BJ (cell line): Measurements from ENCODE around the gene ZIM2. TPM values are rescaled to one million over a fixed set of nuclear protein-coding genes. Genes with fewer than 3 reads are reported as not detected.

Experiments used
- CTCF ChIA-PET: fragments of 350-600 bp; formaldehyde crosslinking; extraction: SDS; loops from one replicate; lab custom pipeline; 2021; ENCODE audit warnings: antibody characterized with exemption, inconsistent platforms; lab: Yijun Ruan, JAX
- POLR2A ChIA-PET: fragments of 300-600 bp; sonication (Branson Sonifier 250); formaldehyde crosslinking; extraction: SDS; loops from one replicate; lab custom pipeline; 2021; ENCODE audit warnings: antibody characterized with exemption; lab: Charles Lee
- DNase-seq: peaks from one replicate; pipeline ENCODE4 v3.0.0-alpha.2; 2011; ENCODE audit warnings: low read depth
- H3K27me3 ChIP-seq: 2 replicates; pipeline ENCODE4 v1.6.0; 2011; ENCODE audit warnings: low read length; ENCODE audit not compliant: control insufficient read depth, insufficient read depth
- H3K36me3 ChIP-seq: 2 replicates; pipeline ENCODE4 v1.5.1; 2011; ENCODE audit warnings: low read length; ENCODE audit not compliant: control insufficient read depth, insufficient read depth
- H3K4me3 ChIP-seq: 2 replicates; pipeline ENCODE4 v1.5.1; 2011; ENCODE audit warnings: low read depth, mild to moderate bottlenecking, control low read depth, low read length
- polyA plus RNA-seq: library from polyadenylated mRNA; depleted of rRNA; stranded (reverse); fragments of >200 nt; gene quantifications from 2 replicates; pipeline ENCODE4 v1.2.3, GENCODE V29; 2011
- TF ChIP-seq, protein P1 (sequence below): IDR thresholded peaks from 2 replicates; pipeline ENCODE4 v1.5.1; 2011; ENCODE audit warnings: low read depth, mild to moderate bottlenecking, control low read depth, inconsistent platforms, low read length, moderate library complexity; ENCODE audit not compliant: insufficient read depth

ZIM2 gene
- polyA plus RNA-seq, 1 experiment, result not detected

DNA sequence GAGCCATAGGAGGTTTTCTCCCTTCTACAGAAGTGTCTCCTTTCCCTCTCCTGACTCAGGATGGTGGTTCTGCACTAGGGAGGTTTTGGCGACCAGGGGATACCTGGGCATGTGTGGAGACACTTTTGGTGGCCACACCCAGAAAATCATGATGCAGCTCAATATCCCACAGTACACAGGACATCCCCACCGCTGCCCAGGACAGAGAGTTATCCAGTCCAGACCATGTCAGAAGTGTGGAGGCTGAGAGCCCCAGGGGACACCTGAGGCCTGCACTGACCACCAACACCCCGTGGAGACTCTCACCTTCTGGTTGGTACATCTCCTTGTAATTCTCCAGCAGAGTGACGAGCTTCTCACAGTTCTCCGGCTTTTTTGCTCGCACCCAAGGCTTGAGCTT is 16.6 kb downstream of the ZIM2 start:
- TF ChIP-seq, protein P1, sequence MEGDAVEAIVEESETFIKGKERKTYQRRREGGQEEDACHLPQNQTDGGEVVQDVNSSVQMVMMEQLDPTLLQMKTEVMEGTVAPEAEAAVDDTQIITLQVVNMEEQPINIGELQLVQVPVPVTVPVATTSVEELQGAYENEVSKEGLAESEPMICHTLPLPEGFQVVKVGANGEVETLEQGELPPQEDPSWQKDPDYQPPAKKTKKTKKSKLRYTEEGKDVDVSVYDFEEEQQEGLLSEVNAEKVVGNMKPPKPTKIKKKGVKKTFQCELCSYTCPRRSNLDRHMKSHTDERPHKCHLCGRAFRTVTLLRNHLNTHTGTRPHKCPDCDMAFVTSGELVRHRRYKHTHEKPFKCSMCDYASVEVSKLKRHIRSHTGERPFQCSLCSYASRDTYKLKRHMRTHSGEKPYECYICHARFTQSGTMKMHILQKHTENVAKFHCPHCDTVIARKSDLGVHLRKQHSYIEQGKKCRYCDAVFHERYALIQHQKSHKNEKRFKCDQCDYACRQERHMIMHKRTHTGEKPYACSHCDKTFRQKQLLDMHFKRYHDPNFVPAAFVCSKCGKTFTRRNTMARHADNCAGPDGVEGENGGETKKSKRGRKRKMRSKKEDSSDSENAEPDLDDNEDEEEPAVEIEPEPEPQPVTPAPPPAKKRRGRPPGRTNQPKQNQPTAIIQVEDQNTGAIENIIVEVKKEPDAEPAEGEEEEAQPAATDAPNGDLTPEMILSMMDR, result no peak
- no peak for DNase-seq
- ChIA-PET POLR2A (no interaction called here), CTCF (no interaction called here)
- Histone ChIP-seq H3K36me3 (no peaks in the 10 kb centered on the region), H3K27me3 (no peaks in the 10 kb centered on the region), H3K4me3 (no peak overlapping the region)

DNA sequence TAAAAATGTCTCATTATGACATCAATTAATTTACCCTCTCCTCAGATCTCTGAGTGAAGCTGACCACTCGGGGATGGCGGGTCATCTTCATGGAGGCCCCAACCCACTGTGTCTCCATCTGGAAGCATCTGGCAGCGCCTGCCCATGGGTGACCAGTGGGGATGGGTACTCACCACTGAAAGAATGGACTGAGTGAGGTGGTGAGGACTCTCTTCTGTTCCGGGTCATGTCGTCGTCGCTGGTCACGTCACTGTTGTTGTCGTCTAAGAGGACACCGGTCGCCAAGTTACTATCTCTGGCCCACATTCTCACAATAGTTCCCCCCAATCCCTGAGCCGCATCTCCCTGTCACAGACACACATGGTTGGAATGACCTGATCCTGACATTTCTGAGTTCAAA is 17.1 kb downstream of the ZIM2 start:
- no peak for DNase-seq
- ChIA-PET POLR2A (no interaction called here), CTCF (interaction anchor here (1.1 kb wide), 1 partner anchor 11 kb away, joined by 3 read pairs; no protein-coding TSS in a partner anchor)
- TF ChIP-seq, protein P1, result no peak
- H3K27me3 ChIP-seq, result no peaks in the 10 kb centered on the region
- no peaks in the 10 kb centered on the region for H3K36me3 ChIP-seq
- H3K4me3 ChIP-seq, result no peak overlapping the region

DNA sequence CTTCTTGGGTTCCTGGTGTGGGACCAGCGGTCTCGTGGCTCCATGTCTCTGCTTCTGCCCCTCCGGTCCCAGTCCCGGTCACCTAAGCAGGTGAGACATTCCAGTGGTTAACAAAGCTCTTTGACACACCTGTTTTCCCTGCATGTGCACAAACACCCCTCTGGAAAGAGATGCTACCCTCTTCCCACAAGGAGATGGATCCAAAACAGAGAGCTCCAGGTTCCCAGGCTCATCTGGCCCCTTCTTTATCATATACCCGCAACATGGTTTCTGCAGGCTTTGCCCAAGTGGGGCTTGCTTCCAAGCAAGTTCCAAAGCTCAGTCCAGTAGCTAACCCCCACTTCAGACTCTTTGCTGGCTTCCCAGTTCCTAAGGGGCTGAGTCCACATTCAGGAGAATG is 17.8 kb downstream of the ZIM2 start:
- Histone ChIP-seq H3K36me3 (no peaks in the 10 kb centered on the region), H3K4me3 (no peak overlapping the region), H3K27me3 (no peaks in the 10 kb centered on the region)
- TF ChIP-seq, protein P1, result no peak
- DNase-seq, result no peak
- ChIA-PET POLR2A (no interaction called here), CTCF (interaction anchor here (1.1 kb wide), 1 partner anchor 11 kb away, joined by 3 read pairs; no protein-coding TSS in a partner anchor)

DNA sequence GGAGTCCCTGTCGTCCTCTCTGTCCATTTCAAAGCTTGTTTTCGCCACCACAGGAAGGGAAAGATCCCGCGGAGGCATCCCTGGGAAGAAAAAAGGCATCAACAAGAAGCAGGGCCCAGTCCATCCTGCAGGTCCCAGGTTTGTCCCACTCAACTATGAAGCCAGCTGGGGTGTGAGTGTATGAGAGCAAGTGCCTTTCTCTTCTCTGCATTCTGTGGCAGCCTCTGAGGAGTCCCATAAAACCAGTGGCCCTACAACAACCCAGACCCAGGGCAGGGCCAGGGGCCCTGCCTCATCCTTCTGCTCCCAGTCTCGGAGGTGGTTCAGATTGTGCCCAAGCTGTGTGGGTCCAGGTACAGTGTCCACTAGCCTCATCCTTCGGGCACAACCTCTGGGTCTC is 18.9 kb downstream of the ZIM2 start:
- CTCF ChIA-PET, result no interaction called here

GRCh38 chr19:56821209-56821608 is 19.3 kb downstream of the ZIM2 start:
- Histone ChIP-seq H3K4me3 (no peak overlapping the region), H3K36me3 (no peaks in the 10 kb centered on the region), H3K27me3 (no peaks in the 10 kb centered on the region)
- ChIA-PET POLR2A (no interaction called here), CTCF (no interaction called here)
- TF ChIP-seq, protein P1, result no peak
- no peak for DNase-seq

More for the DNA sequence above, 18.9 kb downstream of the ZIM2 start:
- H3K36me3 ChIP-seq, result no peaks in the 10 kb centered on the region
- H3K27me3 ChIP-seq, result no peaks in the 10 kb centered on the region
- no peak for DNase-seq
- POLR2A ChIA-PET, result no interaction called here
- TF ChIP-seq, protein P1, result no peak
- H3K4me3 ChIP-seq, result no peak overlapping the region
